Measurements from ENCODE around the gene PLB1.

DNA sequence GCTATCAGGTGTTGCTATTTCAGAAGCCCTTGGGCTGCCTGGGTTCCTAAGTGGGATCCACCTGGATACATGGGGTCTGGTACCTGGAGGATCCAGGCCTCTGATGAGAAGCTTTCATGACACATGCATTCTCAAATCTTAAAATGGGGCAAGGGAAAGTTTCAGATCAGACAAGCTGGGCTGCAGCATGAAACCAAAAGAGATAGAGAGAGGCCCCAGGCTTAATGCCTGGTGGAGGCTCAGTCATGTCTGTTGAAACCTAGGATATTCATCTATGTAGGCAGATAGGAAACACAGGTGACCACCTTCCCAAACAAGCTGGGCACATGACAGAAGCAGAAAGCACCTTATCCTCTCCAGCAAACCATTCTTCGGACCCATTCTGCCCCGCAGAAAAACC is 18.8 kb upstream of the PLB1 start:
- TF ChIP-seq, protein P1, sequence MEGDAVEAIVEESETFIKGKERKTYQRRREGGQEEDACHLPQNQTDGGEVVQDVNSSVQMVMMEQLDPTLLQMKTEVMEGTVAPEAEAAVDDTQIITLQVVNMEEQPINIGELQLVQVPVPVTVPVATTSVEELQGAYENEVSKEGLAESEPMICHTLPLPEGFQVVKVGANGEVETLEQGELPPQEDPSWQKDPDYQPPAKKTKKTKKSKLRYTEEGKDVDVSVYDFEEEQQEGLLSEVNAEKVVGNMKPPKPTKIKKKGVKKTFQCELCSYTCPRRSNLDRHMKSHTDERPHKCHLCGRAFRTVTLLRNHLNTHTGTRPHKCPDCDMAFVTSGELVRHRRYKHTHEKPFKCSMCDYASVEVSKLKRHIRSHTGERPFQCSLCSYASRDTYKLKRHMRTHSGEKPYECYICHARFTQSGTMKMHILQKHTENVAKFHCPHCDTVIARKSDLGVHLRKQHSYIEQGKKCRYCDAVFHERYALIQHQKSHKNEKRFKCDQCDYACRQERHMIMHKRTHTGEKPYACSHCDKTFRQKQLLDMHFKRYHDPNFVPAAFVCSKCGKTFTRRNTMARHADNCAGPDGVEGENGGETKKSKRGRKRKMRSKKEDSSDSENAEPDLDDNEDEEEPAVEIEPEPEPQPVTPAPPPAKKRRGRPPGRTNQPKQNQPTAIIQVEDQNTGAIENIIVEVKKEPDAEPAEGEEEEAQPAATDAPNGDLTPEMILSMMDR (IDR thresholded peaks at IDR 0.05; ENCODE audit: low read length): no peak
- TF ChIP-seq EZH2 (optimal IDR thresholded peaks at IDR 0.05; ENCODE audit: low read depth, low read length) (no peak), EZH2phosphoT487 (IDR thresholded peaks at IDR 0.05; ENCODE audit: low read length) (no peak)

All from MM.1S (cell line).